HUES64 (cell line): ENCODE data around the gene GBA3. TPM values are rescaled to one million over a fixed set of nuclear protein-coding genes. Genes with fewer than 3 reads are reported as not detected.

ENCODE experiments used
- H3K27ac ChIP-seq: 2 replicates; pipeline ENCODE4 v1.7.0; 2013; ENCODE audit warnings: low read depth, low read length, inconsistent platforms
- H3K27me3 ChIP-seq: 2 replicates; pipeline ENCODE4 v1.6.1; 2013; ENCODE audit warnings: mild to moderate bottlenecking, low read length; ENCODE audit not compliant: insufficient read depth
- H3K36me3 ChIP-seq: 2 replicates; pipeline ENCODE4 v1.6.1; 2013; ENCODE audit warnings: mild to moderate bottlenecking, low read length; ENCODE audit not compliant: insufficient read depth
- H3K4me1 ChIP-seq: 2 replicates; pipeline ENCODE4 v1.6.1; 2013; ENCODE audit warnings: mild to moderate bottlenecking, low read length, moderate library complexity; ENCODE audit not compliant: insufficient read depth
- H3K4me3 ChIP-seq: 2 replicates; pipeline ENCODE4 v1.5.1; 2013; ENCODE audit warnings: mild to moderate bottlenecking, low read length, moderate library complexity
- H3K9ac ChIP-seq: 2 replicates; pipeline ENCODE4 v1.6.1; 2013; ENCODE audit warnings: mild to moderate bottlenecking, low read depth, low read length
- H3K9me3 ChIP-seq: 2 replicates; pipeline ENCODE4 v1.6.1; 2013; ENCODE audit warnings: low read depth, low read length; ENCODE audit not compliant: insufficient read depth
- WGBS: fragments of 150-250, 120-280 bp; methylation state at CpG from one replicate; pipeline ENCODE4 v1.1.7; 2013; ENCODE audit warnings: missing lambda C conversion rate; 5-methylcytosine and 5-hydroxymethylcytosine counted together
- polyA plus RNA-seq, 2 experiments: library from polyadenylated mRNA; stranded (reverse); fragments of 50-300 nt; gene quantifications; one replicate each; pipeline ENCODE4 v1.2.3, GENCODE V29; 2013

The GBA3 gene
- polyA plus RNA-seq (2013, experiment 1 of 2), result not detected
- polyA plus RNA-seq (2013, experiment 2 of 2), result not detected

GRCh38 chr4:22692736-22693135 lies at the start of gene GBA3:
Gene GBA3 (plus strand): TSS chr4:22692937.
- Histone ChIP-seq H3K27me3 (no peaks in the 10 kb centered on the region), H3K4me3 (no peak within 1 kb of the TSS), H3K36me3 (no peaks in the 10 kb centered on the region), H3K27ac (no peak within 1 kb of the TSS), H3K4me1 (no peaks in the 10 kb centered on the region), H3K9me3 (no peaks in the 10 kb centered on the region), H3K9ac (no peak within 1 kb of the TSS)
- 92% methylated on average over 1 of the region's 1 CpG for WGBS

GRCh38 chr4:22643952-22644351 lies 48.8 kb upstream of the GBA3 start:
- H3K36me3 ChIP-seq, result no peaks in the 10 kb centered on the region
- H3K4me3 ChIP-seq, result no peak overlapping the region
- no peaks in the 10 kb centered on the region for H3K27me3 ChIP-seq
- H3K9me3 ChIP-seq, result peaks cover 5% of the 10 kb centered on the region
- 95% methylated on average over 4 of the region's 4 CpGs for WGBS
- no peak overlapping the region for H3K9ac ChIP-seq
- H3K27ac ChIP-seq, result no peak overlapping the region
- H3K4me1 ChIP-seq, result no peaks in the 10 kb centered on the region

- WGBS, result 89% methylated on average over 1 of the region's 1 CpG
- Histone ChIP-seq H3K36me3 (no peaks in the 10 kb centered on the region), H3K4me1 (no peaks in the 10 kb centered on the region), H3K9ac (no peak overlapping the region), H3K27ac (no peak overlapping the region), H3K9me3 (peaks cover 2% of the 10 kb centered on the region), H3K27me3 (no peaks in the 10 kb centered on the region), H3K4me3 (no peak overlapping the region)
These were observed 47.1 kb upstream of the GBA3 start for GRCh38 chr4:22645481-22646182.

GRCh38 chr4:22648996-22649395 lies 43.7 kb upstream of the GBA3 start:
- Histone ChIP-seq H3K4me3 (no peak overlapping the region), H3K27ac (no peak overlapping the region), H3K9ac (no peak overlapping the region), H3K9me3 (no peaks in the 10 kb centered on the region), H3K36me3 (no peaks in the 10 kb centered on the region), H3K27me3 (no peaks in the 10 kb centered on the region), H3K4me1 (no peaks in the 10 kb centered on the region)
- WGBS, result 93% methylated on average over 5 of the region's 8 CpGs

GRCh38 chr4:22650771-22651170 lies 42.0 kb upstream of the GBA3 start:
- Histone ChIP-seq H3K36me3 (no peaks in the 10 kb centered on the region), H3K4me1 (no peaks in the 10 kb centered on the region), H3K9me3 (no peaks in the 10 kb centered on the region), H3K27me3 (no peaks in the 10 kb centered on the region), H3K4me3 (no peak overlapping the region), H3K27ac (no peak overlapping the region), H3K9ac (no peak overlapping the region)

- H3K9me3 ChIP-seq, result no peaks in the 10 kb centered on the region
- H3K36me3 ChIP-seq, result no peaks in the 10 kb centered on the region
- H3K27ac ChIP-seq, result no peak overlapping the region
- H3K4me3 ChIP-seq, result no peak overlapping the region
- no peak overlapping the region for H3K9ac ChIP-seq
- no peaks in the 10 kb centered on the region for H3K4me1 ChIP-seq
- H3K27me3 ChIP-seq, result no peaks in the 10 kb centered on the region
- 100% methylated on average over 1 of the region's 3 CpGs for WGBS
These were observed 39.0 kb upstream of the GBA3 start for GRCh38 chr4:22653752-22654151.

- H3K9ac ChIP-seq, result no peak overlapping the region
- H3K4me1 ChIP-seq, result no peaks in the 10 kb centered on the region
- H3K9me3 ChIP-seq, result no peaks in the 10 kb centered on the region
- no peaks in the 10 kb centered on the region for H3K27me3 ChIP-seq
- H3K36me3 ChIP-seq, result no peaks in the 10 kb centered on the region
- H3K27ac ChIP-seq, result no peak overlapping the region
- 97% methylated on average over 6 of the region's 6 CpGs for WGBS
- no peak overlapping the region for H3K4me3 ChIP-seq
These were observed 31.3 kb upstream of the GBA3 start for GRCh38 chr4:22661443-22661842.

- Histone ChIP-seq H3K4me1 (no peaks in the 10 kb centered on the region), H3K36me3 (no peaks in the 10 kb centered on the region), H3K4me3 (no peak overlapping the region), H3K9me3 (no peaks in the 10 kb centered on the region), H3K27ac (no peak overlapping the region), H3K27me3 (no peaks in the 10 kb centered on the region), H3K9ac (no peak overlapping the region)
- WGBS, result 95% methylated on average over 3 of the region's 3 CpGs
These were observed 25.3 kb upstream of the GBA3 start for GRCh38 chr4:22667332-22667940.

GRCh38 chr4:22668301-22668700 lies 24.4 kb upstream of the GBA3 start:
- no peaks in the 10 kb centered on the region for H3K36me3 ChIP-seq
- H3K27ac ChIP-seq, result no peak overlapping the region
- H3K4me3 ChIP-seq, result no peak overlapping the region
- H3K9me3 ChIP-seq, result no peaks in the 10 kb centered on the region
- H3K4me1 ChIP-seq, result no peaks in the 10 kb centered on the region
- no peak overlapping the region for H3K9ac ChIP-seq
- H3K27me3 ChIP-seq, result no peaks in the 10 kb centered on the region

- Histone ChIP-seq H3K4me3 (no peak overlapping the region), H3K9ac (no peak overlapping the region), H3K4me1 (no peaks in the 10 kb centered on the region), H3K27me3 (no peaks in the 10 kb centered on the region), H3K36me3 (no peaks in the 10 kb centered on the region), H3K9me3 (no peaks in the 10 kb centered on the region), H3K27ac (no peak overlapping the region)
These were observed 24.0 kb upstream of the GBA3 start for GRCh38 chr4:22668702-22669101.

GRCh38 chr4:22670956-22671355 lies 21.8 kb upstream of the GBA3 start:
- no peaks in the 10 kb centered on the region for H3K36me3 ChIP-seq
- no peaks in the 10 kb centered on the region for H3K27me3 ChIP-seq
- H3K27ac ChIP-seq, result no peak overlapping the region
- no peak overlapping the region for H3K4me3 ChIP-seq
- H3K4me1 ChIP-seq, result peaks cover 8% of the 10 kb centered on the region; the same call in 1 of the 2 replicates
- H3K9ac ChIP-seq, result no peak overlapping the region
- 89% methylated on average over 1 of the region's 1 CpG for WGBS
- no peaks in the 10 kb centered on the region for H3K9me3 ChIP-seq
